Measurements from ENCODE around the gene RSPH1.

Gene RSPH1

DNA sequence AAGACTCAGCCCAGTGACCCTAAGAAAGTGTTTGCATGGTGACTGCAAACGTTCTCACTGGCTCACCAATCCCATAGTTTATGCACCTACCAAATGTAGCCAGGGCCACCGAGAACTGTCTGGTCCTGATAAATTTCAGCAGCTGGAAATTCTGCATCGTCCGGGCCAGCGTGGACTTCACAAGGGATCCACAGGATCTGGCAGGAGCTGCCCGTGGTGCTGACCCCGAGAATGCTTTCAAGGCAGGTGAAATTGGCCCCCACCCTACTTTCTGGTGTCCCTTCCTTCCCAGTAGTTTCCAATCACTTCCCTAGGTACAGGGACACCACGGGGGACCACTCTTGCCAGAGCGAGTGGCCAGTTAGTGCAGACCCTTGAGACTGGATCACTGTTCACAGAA is 66.2 kb downstream of the RSPH1 start:
- DNase-seq (ENCODE audit: low spot score), result no peak
- TF ChIP-seq, protein P1, sequence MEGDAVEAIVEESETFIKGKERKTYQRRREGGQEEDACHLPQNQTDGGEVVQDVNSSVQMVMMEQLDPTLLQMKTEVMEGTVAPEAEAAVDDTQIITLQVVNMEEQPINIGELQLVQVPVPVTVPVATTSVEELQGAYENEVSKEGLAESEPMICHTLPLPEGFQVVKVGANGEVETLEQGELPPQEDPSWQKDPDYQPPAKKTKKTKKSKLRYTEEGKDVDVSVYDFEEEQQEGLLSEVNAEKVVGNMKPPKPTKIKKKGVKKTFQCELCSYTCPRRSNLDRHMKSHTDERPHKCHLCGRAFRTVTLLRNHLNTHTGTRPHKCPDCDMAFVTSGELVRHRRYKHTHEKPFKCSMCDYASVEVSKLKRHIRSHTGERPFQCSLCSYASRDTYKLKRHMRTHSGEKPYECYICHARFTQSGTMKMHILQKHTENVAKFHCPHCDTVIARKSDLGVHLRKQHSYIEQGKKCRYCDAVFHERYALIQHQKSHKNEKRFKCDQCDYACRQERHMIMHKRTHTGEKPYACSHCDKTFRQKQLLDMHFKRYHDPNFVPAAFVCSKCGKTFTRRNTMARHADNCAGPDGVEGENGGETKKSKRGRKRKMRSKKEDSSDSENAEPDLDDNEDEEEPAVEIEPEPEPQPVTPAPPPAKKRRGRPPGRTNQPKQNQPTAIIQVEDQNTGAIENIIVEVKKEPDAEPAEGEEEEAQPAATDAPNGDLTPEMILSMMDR (IDR thresholded peaks at IDR 0.05; ENCODE audit: extremely low read depth, insufficient read depth, missing control alignments), result no peak
- in situ Hi-C loops (cut with MboI; ENCODE audit: low pct_unique_long_range_greater_than_20kb, low sequenced_read_pairs, unreplicated experiment), result loop anchor here (5.0 kb wide), 1 partner anchor 58 kb away; no protein-coding TSS in a partner anchor

DNA sequence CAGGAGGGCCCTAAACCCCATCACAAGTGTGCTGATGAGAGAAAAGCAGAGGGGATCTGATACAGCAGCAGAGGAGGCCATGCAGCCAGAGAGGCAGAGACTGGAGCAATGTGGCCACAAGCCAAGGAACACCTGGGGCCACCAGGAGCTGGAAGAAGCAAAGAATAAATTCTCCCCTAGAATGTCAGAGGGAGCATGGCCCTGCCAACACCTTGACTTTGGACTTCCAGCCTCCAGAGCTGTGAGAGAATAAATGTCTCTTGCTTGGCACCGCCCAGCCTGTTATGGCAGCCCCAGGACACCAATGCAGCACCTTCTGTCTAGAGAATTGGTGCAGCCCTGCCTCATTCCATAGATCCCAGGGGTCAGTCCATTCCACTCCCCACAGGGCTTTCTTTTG is 67.0 kb downstream of the RSPH1 start:
- DNase-seq (ENCODE audit: low spot score), result no peak
- in situ Hi-C loops (cut with MboI; ENCODE audit: low pct_unique_long_range_greater_than_20kb, low sequenced_read_pairs, unreplicated experiment), result loop anchor here (5.0 kb wide), 1 partner anchor 57 kb away; no protein-coding TSS in a partner anchor
- TF ChIP-seq, protein P1 (IDR thresholded peaks at IDR 0.05; ENCODE audit: extremely low read depth, insufficient read depth, missing control alignments), result no peak

DNA sequence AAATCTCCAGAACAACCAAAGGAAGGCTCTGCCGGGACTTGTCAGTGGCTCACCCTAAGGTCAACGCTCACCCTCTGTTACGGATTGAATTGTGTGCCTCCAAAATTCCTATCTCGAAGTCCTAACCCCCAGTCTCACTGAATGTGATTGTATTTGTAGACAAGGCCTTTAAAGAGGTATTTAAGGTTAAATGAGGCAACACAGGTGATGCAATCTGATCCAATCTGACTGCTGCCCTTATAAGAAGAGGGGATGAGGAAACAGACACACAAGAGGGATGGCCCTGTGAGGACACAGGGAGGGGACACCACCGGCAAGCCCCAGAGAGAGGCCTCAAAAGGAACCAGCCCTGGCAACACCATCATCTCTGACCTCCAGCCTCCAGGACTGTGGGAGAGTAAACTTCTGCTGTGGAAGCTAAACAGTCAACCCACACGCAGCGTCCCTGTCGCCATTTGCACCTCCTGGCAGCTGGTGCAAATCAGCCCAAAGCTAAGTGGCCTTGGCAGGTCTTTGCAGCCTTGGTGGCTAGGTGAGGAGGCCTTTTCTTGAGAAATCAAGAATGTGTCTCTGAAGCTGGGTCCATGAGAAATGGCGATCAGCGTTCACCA is 68.1 kb downstream of the RSPH1 start:
- TF ChIP-seq, protein P1 (IDR thresholded peaks at IDR 0.05; ENCODE audit: extremely low read depth, insufficient read depth, missing control alignments), result no peak
- in situ Hi-C loops (cut with MboI; ENCODE audit: low pct_unique_long_range_greater_than_20kb, low sequenced_read_pairs, unreplicated experiment), result loop anchor here (5.0 kb wide), 1 partner anchor 56 kb away; no protein-coding TSS in a partner anchor
- DNase-seq (ENCODE audit: low spot score), result no peak

DNA sequence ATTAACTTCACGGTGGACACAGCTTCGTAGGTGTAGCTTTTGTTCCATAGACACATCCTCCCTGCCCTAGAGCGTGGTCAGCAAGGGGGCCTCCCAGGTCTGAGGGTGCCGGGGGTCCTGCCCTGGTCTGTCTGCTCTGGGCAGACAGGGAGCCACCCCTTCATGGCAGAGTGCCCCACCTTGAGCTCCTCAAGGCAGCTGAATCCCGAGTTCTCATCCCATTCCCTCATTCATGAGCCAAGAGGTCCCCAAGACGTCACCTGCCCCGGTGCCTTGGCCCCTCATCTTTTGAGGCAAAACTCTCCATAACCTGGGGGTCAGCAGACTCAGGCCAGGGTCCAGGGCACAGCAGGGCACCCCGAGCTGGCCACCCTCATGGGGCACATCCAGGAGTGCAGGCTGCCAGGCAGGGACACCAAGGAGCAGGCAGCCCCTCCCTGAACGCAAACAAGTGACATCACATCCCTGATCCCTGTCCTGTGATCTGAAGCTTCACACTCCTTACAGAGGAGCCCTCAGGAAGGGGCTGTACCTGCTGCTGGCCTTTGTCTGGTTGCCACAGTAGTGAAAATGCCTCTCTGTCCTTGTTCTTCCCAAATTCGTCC is 69.0 kb downstream of the RSPH1 start:
- in situ Hi-C loops (cut with MboI; ENCODE audit: low pct_unique_long_range_greater_than_20kb, low sequenced_read_pairs, unreplicated experiment), result loop anchor here (5.0 kb wide), 1 partner anchor 55 kb away; no protein-coding TSS in a partner anchor
- DNase-seq (ENCODE audit: low spot score), result no peak
- TF ChIP-seq, protein P1 (IDR thresholded peaks at IDR 0.05; ENCODE audit: extremely low read depth, insufficient read depth, missing control alignments), result no peak

DNA sequence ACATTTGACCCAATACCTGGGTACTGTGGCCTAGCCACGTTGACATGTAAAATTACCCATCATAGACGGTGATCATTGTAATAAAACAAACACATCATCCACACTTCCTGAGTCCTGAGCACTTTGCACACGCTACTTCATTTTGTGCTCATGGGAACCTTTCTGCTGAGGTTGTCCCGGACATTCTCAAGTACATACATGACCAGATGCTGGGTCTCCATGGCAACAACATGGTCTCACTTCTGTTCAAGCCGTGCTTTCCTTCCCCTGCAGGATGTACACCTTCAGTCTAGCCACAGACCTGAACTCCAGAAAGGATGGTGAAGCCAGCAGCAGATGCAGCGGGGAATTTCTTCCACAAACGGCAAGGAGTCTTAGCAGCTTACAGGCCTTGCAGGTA is 69.6 kb downstream of the RSPH1 start:
- TF ChIP-seq, protein P1 (IDR thresholded peaks at IDR 0.05; ENCODE audit: extremely low read depth, insufficient read depth, missing control alignments), result no peak
- in situ Hi-C loops (cut with MboI; ENCODE audit: low pct_unique_long_range_greater_than_20kb, low sequenced_read_pairs, unreplicated experiment), result loop anchor here (5.0 kb wide), 1 partner anchor 54 kb away; no protein-coding TSS in a partner anchor

DNA sequence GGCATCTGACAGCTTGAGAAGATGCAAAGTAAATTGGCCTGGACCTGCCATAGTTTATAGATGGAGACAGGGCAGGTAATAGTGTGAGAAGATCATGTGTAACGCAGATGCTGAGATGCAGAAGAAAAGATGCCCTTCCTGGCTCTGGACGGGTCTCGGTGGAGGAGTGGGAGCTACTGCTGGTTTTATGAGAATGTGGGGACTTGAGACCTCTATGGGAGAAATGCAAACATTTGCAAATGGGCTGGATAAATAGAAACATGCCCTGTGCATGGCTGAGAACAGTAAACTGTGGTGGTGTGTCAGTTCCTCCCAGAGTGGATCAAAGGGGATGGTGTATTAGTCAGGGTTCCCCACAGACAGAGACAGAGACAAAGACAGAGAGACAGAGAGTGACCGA is 70.4 kb downstream of the RSPH1 start:
- in situ Hi-C loops (cut with MboI; ENCODE audit: low pct_unique_long_range_greater_than_20kb, low sequenced_read_pairs, unreplicated experiment), result loop anchor here (5.0 kb wide), 1 partner anchor 53 kb away; no protein-coding TSS in a partner anchor
- peak; percentile 58 for DNase-seq (ENCODE audit: low spot score)
- TF ChIP-seq, protein P1 (IDR thresholded peaks at IDR 0.05; ENCODE audit: extremely low read depth, insufficient read depth, missing control alignments), result no peak

More for the DNA sequence above, 69.6 kb downstream of the RSPH1 start:
- DNase-seq (ENCODE audit: low spot score), result peak; percentile 75
